Common myeloid progenitor, CD34-positive (primary cell): ENCODE measurements around the gene TAOK2.
"Not testable (repeated sequence)": the region's sequence is repeated elsewhere in the genome, so short reads cannot be mapped to it uniquely, and the experiment has no call there.

Source experiments
- CTCF ChIA-PET: fragments of 350-600 bp; sonication (Branson Sonifier 250); formaldehyde crosslinking; loops from one replicate; lab custom pipeline; 2021; ENCODE audit warnings: antibody characterized with exemption; lab: Charles Lee
- POLR2A ChIA-PET: fragments of 350-600 bp; sonication (Branson Sonifier 250); formaldehyde crosslinking; loops from one replicate; lab custom pipeline; 2021; ENCODE audit warnings: antibody characterized with exemption; lab: Charles Lee
- DNase-seq, 3 donors: peaks; one replicate each; pipeline versions ENCODE4 v3.0.0 to v3.0.0-alpha.2; 2013
- H3K27ac ChIP-seq, 2 experiments: 1 replicate in 1 of 2; 2 replicates in 1 of 2; pipeline ENCODE4 v1.7.0; 2013; ENCODE audit warnings: inconsistent platforms in 2 of 2, low read length in 2 of 2, mild to moderate bottlenecking in 2 of 2, low read depth in 1 of 2, moderate library complexity in 1 of 2; ENCODE audit not compliant: severe bottlenecking in 2 of 2, insufficient read depth in 1 of 2, poor library complexity in 1 of 2
- H3K27me3 ChIP-seq, 5 experiments: replicated peaks in 2 of 5; 1 replicate in 3 of 5; 2 replicates in 2 of 5; pipeline versions ENCODE4 v1.6.1 to v1.7.0; 2013; ENCODE audit warnings: low read length in 4 of 5, mild to moderate bottlenecking in 2 of 5, moderate library complexity in 2 of 5, inconsistent platforms in 1 of 5; ENCODE audit not compliant: insufficient read depth in 5 of 5, control insufficient read depth in 4 of 5
- H3K36me3 ChIP-seq, 4 experiments: 1 replicate in 2 of 4; 2 replicates in 2 of 4; pipeline versions ENCODE4 v1.6.1 to v1.7.0; 2013; ENCODE audit warnings: low read length in 3 of 4, control low read depth in 1 of 4, mild to moderate bottlenecking in 1 of 4; ENCODE audit not compliant: control insufficient read depth in 4 of 4, insufficient read depth in 4 of 4
- H3K4me1 ChIP-seq, 4 experiments: 1 replicate in 3 of 4; 2 replicates in 1 of 4; pipeline versions ENCODE4 v1.6.1 to v1.7.1; 2013; ENCODE audit warnings: low read length in 3 of 4, mild to moderate bottlenecking in 3 of 4, control low read depth in 1 of 4, inconsistent platforms in 1 of 4, moderate library complexity in 1 of 4; ENCODE audit not compliant: control insufficient read depth in 4 of 4, insufficient read depth in 4 of 4; ENCODE audit errors: control extremely low read depth in 1 of 4
- H3K4me3 ChIP-seq, 7 experiments: 1 replicate in 4 of 7; 2 replicates in 3 of 7; pipeline versions ENCODE4 v1.5.1 to v1.7.0; 2013; ENCODE audit warnings: mild to moderate bottlenecking in 7 of 7, low read length in 6 of 7, moderate library complexity in 6 of 7, inconsistent platforms in 2 of 7, low read depth in 2 of 7, control low read depth in 1 of 7; ENCODE audit not compliant: insufficient read depth in 4 of 7, control insufficient read depth in 1 of 7; ENCODE audit errors: extremely low read depth in 1 of 7
- H3K9me3 ChIP-seq, 5 experiments: 1 replicate in 4 of 5; 2 replicates in 1 of 5; pipeline versions ENCODE4 v1.6.1 to v1.7.1; 2013; ENCODE audit warnings: low read length in 4 of 5, mild to moderate bottlenecking in 2 of 5, inconsistent platforms in 1 of 5, low read depth in 1 of 5, moderate library complexity in 1 of 5; ENCODE audit not compliant: control insufficient read depth in 4 of 5, insufficient read depth in 2 of 5; ENCODE audit errors: control extremely low read depth in 1 of 5
- WGBS: methylation state at CpG from one replicate; pipeline ENCODE4 v1.1.5; 2013; ENCODE audit not compliant: insufficient coverage; 5-methylcytosine and 5-hydroxymethylcytosine counted together

TAOK2 gene

DNA sequence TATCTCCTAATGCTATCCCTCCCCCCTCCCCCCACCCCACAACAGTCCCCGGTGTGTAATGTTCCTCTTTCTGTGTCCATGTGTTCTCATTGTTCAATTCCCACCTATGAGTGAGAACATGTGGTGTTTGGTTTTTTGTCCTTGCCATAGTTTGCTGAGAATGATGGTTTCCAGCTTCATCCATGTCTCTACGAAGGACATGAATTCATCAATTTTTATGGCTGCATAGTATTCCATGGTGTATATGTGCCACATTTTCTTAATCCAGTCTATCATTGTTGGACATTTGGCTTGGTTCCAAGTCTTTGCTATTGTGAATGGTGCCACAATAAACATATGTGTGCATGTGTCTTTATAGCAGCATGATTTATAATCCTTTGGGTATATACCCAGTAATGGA is 41.9 kb upstream of the TAOK2 start:
- H3K27ac ChIP-seq, H3K4me3 ChIP-seq, H3K27me3 ChIP-seq, H3K9me3 ChIP-seq, POLR2A ChIA-PET, DNase-seq, H3K36me3 ChIP-seq, H3K4me1 ChIP-seq: not testable (repeated sequence)
- WGBS = no CpG with 5 or more reads among the region's 2 CpGs
- CTCF ChIA-PET = interaction anchor here (0.9 to 1.0 kb wide), 2 partner anchors 30 to 58 kb away, joined by 3 to 4 read pairs; partner anchors contain the start of gene TMEM219

DNA sequence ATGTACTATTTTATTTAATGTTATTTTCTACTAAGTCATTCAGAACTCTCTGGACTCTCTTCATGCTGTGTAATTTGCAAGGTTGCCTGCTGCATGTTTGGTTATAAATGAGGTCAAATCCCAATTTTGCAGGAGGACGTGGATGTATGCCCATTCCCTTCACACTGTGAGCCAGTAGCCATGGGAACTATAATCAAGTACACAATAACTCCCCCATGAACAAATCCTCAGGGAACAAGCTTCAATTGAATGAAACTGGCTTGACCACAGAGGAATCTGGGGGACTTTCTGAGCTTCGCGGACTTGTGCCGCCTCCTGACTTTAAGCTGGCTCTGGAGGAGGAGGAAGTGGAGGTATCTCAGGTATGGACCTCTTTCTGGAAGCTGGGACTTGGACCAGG is 33.0 kb upstream of the TAOK2 start:
- no peak overlapping the region for H3K27ac ChIP-seq
- no peak overlapping the region for H3K4me3 ChIP-seq
- no peaks in the 10 kb centered on the region for H3K27me3 ChIP-seq
- 80% methylated on average over 3 of the region's 4 CpGs for WGBS
- ChIA-PET CTCF (interaction anchor here (0.6 to 1.8 kb wide), 5 partner anchors 13 to 53 kb away, joined by 3 to 4 read pairs (median 3); partner anchors contain the start of gene KCTD13), POLR2A (no interaction called here)
- peaks cover 0 to 4% (median 0%) of the 10 kb centered on the region in 5 experiments for H3K9me3 ChIP-seq
- peaks cover 5 to 19% (median 10%) of the 10 kb centered on the region in 4 experiments for H3K4me1 ChIP-seq
- no peak for DNase-seq
- H3K36me3 ChIP-seq = no peaks in the 10 kb centered on the region

DNA sequence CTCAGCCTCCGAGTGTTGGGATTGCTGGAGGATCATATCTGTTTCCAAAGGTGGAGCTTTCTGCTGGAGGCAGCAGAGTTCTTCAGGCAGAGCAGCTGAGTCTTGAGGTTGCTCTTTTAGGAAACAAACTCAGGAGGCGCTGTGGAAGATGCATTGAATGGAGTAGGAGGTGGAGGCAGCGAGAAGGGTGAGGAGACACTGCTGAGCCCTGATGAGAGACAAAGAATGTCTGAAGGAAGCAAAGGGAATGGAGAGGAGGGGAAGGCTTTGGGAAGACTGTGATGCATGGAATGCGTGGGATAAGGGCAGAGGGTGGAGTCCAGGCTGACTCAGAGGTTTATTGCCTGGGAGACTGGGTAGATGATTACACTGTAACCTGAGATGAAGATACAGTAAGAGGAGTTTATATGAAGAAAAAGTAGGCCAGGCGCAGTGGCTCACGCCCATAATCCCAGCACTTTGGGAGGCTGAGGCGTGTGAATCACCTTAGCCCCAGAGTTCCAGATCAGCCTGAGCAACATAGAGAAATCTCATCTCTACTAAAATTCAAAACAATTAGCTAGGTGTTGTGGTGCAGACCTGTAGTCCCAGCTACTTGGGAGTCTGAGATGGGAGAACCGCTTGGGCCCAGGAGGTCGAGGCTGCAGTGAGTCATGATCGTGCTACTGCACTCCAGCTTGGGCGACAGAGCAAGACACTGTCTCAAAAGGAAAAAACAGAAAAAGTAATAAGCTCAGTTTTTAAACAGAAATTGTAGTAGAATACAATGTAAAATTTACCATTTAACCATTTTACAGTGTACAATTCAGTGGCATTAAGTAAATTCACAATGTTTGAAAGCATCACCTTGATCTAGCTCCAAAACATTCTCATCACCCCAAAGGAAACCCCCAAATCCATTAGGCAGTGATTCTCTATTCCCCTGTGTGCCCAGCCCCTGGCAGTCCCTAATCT is 29.5 kb upstream of the TAOK2 start:
- no peaks in the 10 kb centered on the region for H3K27me3 ChIP-seq
- H3K36me3 ChIP-seq = no peaks in the 10 kb centered on the region
- no peak overlapping the region for H3K4me3 ChIP-seq
- ChIA-PET POLR2A (interaction anchor here (1.7 kb wide), 1 partner anchor 18 kb away, joined by 6 read pairs; the partner anchor contains the start of gene KCTD13), CTCF (interaction anchor here (0.7 to 2.2 kb wide), 4 partner anchors 18 to 62 kb away, joined by 3 to 6 read pairs (median 4); partner anchors contain the start of gene TAOK2)
- WGBS = 100% methylated on average over 7 of the region's 11 CpGs
- no peak for DNase-seq
- H3K9me3 ChIP-seq = peaks cover 0 to 4% (median 0%) of the 10 kb centered on the region in 5 experiments
- peak overlapping the region in 1 of 2 experiments; percentile 73 for H3K27ac ChIP-seq
- H3K4me1 ChIP-seq = peaks cover 5 to 19% (median 10%) of the 10 kb centered on the region in 4 experiments

DNA sequence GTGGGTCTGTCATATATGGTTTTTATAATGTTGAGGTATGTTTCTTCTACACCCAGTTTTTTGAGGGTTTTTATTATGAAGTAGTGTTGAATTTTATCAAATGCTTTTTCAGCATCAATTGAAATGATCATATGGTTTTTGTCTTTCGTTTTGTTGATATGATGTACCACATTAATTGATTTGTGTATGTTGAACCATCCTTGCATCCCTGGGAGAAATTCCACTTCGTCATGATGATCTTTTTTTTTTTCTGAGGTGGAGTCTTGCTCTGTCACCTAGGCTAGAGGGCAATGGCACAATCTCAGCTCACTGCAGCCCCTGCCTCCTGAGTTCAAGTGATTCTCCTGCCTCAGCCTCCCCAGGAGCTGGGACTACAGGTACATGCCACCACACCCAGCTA is 25.8 kb upstream of the TAOK2 start:
- Histone ChIP-seq H3K9me3 (peaks cover 0 to 3% (median 0%) of the 10 kb centered on the region in 5 experiments), H3K27me3 (no peaks in the 10 kb centered on the region), H3K36me3 (no peaks in the 10 kb centered on the region), H3K4me3 (no peak overlapping the region), H3K4me1 (peaks cover 3 to 15% (median 8%) of the 10 kb centered on the region in 4 experiments), H3K27ac (no peak overlapping the region)
- WGBS = no CpG with 5 or more reads among the region's 2 CpGs
- DNase-seq = no peak
- POLR2A ChIA-PET = no interaction called here
- CTCF ChIA-PET = interaction anchor here (0.6 to 1.2 kb wide), 3 partner anchors 12 to 27 kb away, joined by 3 to 4 read pairs (median 3); no protein-coding TSS in a partner anchor

DNA sequence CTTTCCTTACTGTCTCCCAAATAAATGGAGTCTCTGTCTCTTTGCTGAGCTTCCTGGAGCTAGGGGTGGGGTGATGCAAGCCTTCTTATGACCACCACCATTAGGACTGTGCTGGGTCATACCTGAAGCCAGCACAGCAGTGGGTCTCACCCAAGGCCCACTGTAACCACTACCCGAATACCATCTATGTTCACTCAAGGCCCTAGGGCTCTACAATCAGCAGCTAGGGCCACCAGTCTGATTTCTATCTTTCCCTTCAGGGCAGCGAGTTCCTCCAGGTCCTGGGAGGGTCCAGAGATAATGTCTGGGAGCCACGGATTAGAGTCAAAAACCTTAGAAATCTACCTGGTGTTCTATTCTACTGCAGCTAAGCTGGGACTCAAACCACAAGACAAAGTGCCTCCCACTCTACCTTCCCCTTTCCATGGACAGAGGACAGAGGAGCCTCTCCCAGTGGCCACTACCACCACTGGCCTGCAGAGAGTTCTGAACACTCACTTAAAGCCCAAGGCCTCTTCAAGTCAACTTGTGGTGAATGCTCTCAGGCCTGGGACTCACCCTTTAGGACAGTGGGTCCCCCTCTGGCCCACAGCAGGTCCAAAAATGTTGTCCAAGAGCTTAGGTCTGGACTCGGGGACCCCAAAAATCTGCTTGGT is 22.7 kb upstream of the TAOK2 start:
- no peaks in the 10 kb centered on the region for H3K27me3 ChIP-seq
- peaks cover 0 to 3% (median 0%) of the 10 kb centered on the region in 5 experiments for H3K9me3 ChIP-seq
- H3K27ac ChIP-seq = no peak overlapping the region
- no peak for DNase-seq
- ChIA-PET CTCF (interaction anchor here (1.1 to 1.4 kb wide), 2 partner anchors 10 to 20 kb away, joined by 3 to 4 read pairs; no protein-coding TSS in a partner anchor), POLR2A (interaction anchor here (0.8 kb wide), 1 partner anchor 25 kb away, joined by 3 read pairs; the partner anchor contains the start of gene KCTD13)
- WGBS = 91% methylated on average over 3 of the region's 4 CpGs
- no peaks in the 10 kb centered on the region for H3K4me1 ChIP-seq
- H3K36me3 ChIP-seq = no peaks in the 10 kb centered on the region
- no peak overlapping the region for H3K4me3 ChIP-seq

DNA sequence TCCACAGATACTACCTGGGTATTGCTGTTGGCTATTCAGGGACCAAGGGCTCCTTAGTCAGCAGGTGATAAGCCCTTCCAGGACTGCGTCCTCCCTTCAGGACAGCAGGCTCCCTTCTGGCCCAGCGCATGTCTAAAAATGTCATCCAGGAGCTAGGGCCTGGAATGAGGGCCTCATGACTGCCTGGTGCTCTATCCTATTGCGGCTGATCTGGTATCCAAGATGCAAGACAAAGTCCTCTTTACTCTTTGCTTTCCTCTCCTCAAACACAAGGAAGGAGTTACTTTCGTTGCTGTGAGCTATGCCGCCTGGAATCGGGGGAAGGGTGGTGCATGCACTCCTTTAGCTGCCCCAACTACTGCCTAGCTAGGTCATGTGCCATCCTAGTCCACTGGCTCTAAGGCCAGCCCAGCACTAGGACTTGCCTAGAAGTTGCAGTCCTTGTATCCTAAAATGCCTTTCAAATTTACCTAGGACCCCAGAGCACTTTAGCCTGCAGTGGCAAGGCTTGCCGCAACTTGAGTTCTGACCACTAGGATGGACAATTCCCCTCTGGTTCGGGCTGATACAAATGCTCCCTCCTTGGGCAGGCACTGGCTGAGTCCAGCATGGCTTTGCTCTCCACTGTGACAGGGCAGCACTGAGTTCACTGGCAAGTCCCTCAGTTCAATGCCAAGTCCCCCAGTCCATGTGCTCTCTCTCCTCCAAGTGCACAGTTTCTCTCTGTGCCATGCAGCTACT is 21.9 kb upstream of the TAOK2 start:
- Histone ChIP-seq H3K4me1 (no peaks in the 10 kb centered on the region), H3K36me3 (no peaks in the 10 kb centered on the region), H3K27ac (no peak overlapping the region), H3K9me3 (peaks cover 0 to 3% (median 0%) of the 10 kb centered on the region in 5 experiments), H3K27me3 (no peaks in the 10 kb centered on the region), H3K4me3 (no peak overlapping the region)
- WGBS = 98% methylated on average over 8 of the region's 8 CpGs
- CTCF ChIA-PET = interaction anchor here (1.4 kb wide), 1 partner anchor 9 kb away, joined by 4 read pairs; no protein-coding TSS in a partner anchor
- POLR2A ChIA-PET = interaction anchor here (0.8 kb wide), 1 partner anchor 26 kb away, joined by 3 read pairs; the partner anchor contains the start of gene KCTD13
- no peak for DNase-seq
